ENCODE measurements around the gene B4GALT1. TPM values are rescaled to one million over a fixed set of nuclear protein-coding genes. Genes with fewer than 3 reads are reported as not detected.
A peak's percentile ranks its signal among the peaks of the same experiment; 100 is the strongest.
"Not testable (repeated sequence)": the region's sequence is repeated elsewhere in the genome, so short reads cannot be mapped to it uniquely, and the experiment has no call there.

Gene B4GALT1
- total RNA-seq, 2 donors from 2014 or later: 106 to 115 TPM

GRCh38 chr9:33165263-33166151, 1.6 kb downstream of the B4GALT1 start:
- intact Hi-C loops (cut with DNase I, micrococcal nuclease): no loop called here
- ATAC-seq (peak; percentile 39), DNase-seq (peak; percentile 53 to 70)

GRCh38 chr9:33164921-33165262, 2.2 kb downstream of the B4GALT1 start:
- ATAC-seq; intact Hi-C loops (cut with DNase I, micrococcal nuclease): not testable (repeated sequence)

GRCh38 chr9:33164138-33164809, 2.9 kb downstream of the B4GALT1 start:
- ATAC-seq: no peak
- intact Hi-C loops (cut with DNase I, micrococcal nuclease): no loop called here
- DNase-seq: no peak

More at GRCh38 chr9:33164921-33165262, 2.2 kb downstream of the B4GALT1 start:
- DNase-seq: not testable (repeated sequence)

GRCh38 chr9:33163433-33164137, 3.6 kb downstream of the B4GALT1 start:
- intact Hi-C loops (cut with DNase I, micrococcal nuclease): no loop called here
- no peak for DNase-seq
- ATAC-seq: no peak

- ATAC-seq (no peak), DNase-seq (peak in 1 of 2 donors; percentile 66)
- intact Hi-C loops (cut with DNase I, micrococcal nuclease): no loop called here
These were observed 4.3 kb downstream of the B4GALT1 start for GRCh38 chr9:33162721-33163311.

- peak; percentile 63 for ATAC-seq
- intact Hi-C loops (cut with DNase I, micrococcal nuclease): no loop called here
- peak; percentile 50 to 71 for DNase-seq
These were observed 5.5 kb downstream of the B4GALT1 start for GRCh38 chr9:33161589-33162132.

GRCh38 chr9:33161011-33161588, 6.0 kb downstream of the B4GALT1 start:
- peak; percentile 57 to 80 for DNase-seq
- ATAC-seq: peak; percentile 25
- intact Hi-C loops (cut with DNase I, micrococcal nuclease): no loop called here

- DNase-seq; intact Hi-C loops (cut with DNase I, micrococcal nuclease); ATAC-seq: not testable (repeated sequence)
These were observed 6.7 kb downstream of the B4GALT1 start for GRCh38 chr9:33160446-33160845.

- intact Hi-C loops (cut with DNase I, micrococcal nuclease): no loop called here
- ATAC-seq (peak; percentile 16), DNase-seq (peak; percentile 57 to 66)
These were observed 7.4 kb downstream of the B4GALT1 start for GRCh38 chr9:33159777-33160127.

- intact Hi-C loops (cut with DNase I, micrococcal nuclease): no loop called here
- ATAC-seq: peak; percentile 68
- peak; percentile 86 to 89 for DNase-seq
These were observed 8.0 kb downstream of the B4GALT1 start for GRCh38 chr9:33158843-33159776.

GRCh38 chr9:33157960-33158842, 8.9 kb downstream of the B4GALT1 start:
- DNase-seq (no peak), ATAC-seq (no peak)
- intact Hi-C loops (cut with DNase I, micrococcal nuclease): no loop called here

GRCh38 chr9:33155393-33155792, 11.7 kb downstream of the B4GALT1 start:
- ATAC-seq (no peak), DNase-seq (no peak)
- intact Hi-C loops (cut with DNase I, micrococcal nuclease): no loop called here

GRCh38 chr9:33154371-33154770, 12.8 kb downstream of the B4GALT1 start:
- ATAC-seq (no peak), DNase-seq (no peak)
- intact Hi-C loops (cut with DNase I, micrococcal nuclease): no loop called here

GRCh38 chr9:33153666-33154065, 13.5 kb downstream of the B4GALT1 start:
- no peak for ATAC-seq
- DNase-seq: no peak
- intact Hi-C loops (cut with DNase I, micrococcal nuclease): no loop called here

GRCh38 chr9:33153001-33153400, 14.1 kb downstream of the B4GALT1 start:
- ATAC-seq: no peak
- DNase-seq: no peak
- intact Hi-C loops (cut with DNase I, micrococcal nuclease): no loop called here

- DNase-seq (no peak), ATAC-seq (no peak)
- intact Hi-C loops (cut with DNase I, micrococcal nuclease): no loop called here
These were observed 15.5 kb downstream of the B4GALT1 start for GRCh38 chr9:33151601-33152000.
